SJSA1 (cell line): ENCODE measurements around the gene SLA2. TPM values are rescaled to one million over a fixed set of nuclear protein-coding genes. Genes with fewer than 3 reads are reported as not detected.

Experiments used
- DNase-seq, 2 experiments: peaks; one replicate each; pipeline ENCODE4 v3.0.0-alpha.2; 2015 to 2020; ENCODE audit warnings: low spot score in 2 of 2, low read depth in 1 of 2
- H3K27ac ChIP-seq: fragments of 250-450 bp; sonication (Bioruptor Pico); 2 replicates; pipeline ENCODE4 v1.5.1; 2020; ENCODE audit warnings: mild to moderate bottlenecking, moderate library complexity
- H3K27me3 ChIP-seq: fragments of 250-450 bp; sonication (Bioruptor Pico); replicated peaks from 2 replicates; pipeline ENCODE4 v1.5.1; 2020; ENCODE audit warnings: mild to moderate bottlenecking, moderate library complexity
- H3K36me3 ChIP-seq: fragments of 250-450 bp; sonication (Bioruptor Pico); 2 replicates; pipeline ENCODE4 v1.5.1; 2020; ENCODE audit warnings: mild to moderate bottlenecking
- H3K4me1 ChIP-seq: fragments of 250-450 bp; sonication (Bioruptor Pico); replicated peaks from 2 replicates; pipeline ENCODE4 v1.6.1; 2021; ENCODE audit warnings: mild to moderate bottlenecking
- H3K4me3 ChIP-seq: fragments of 250-450 bp; sonication (Bioruptor Pico); 2 replicates; pipeline ENCODE4 v1.5.1; 2020; ENCODE audit warnings: mild to moderate bottlenecking
- H3K9me3 ChIP-seq: fragments of 250-450 bp; sonication (Bioruptor Pico); replicated peaks from 2 replicates; pipeline ENCODE4 v1.5.1; 2020; ENCODE audit warnings: mild to moderate bottlenecking
- total RNA-seq: library from RNA; depleted of rRNA; stranded (reverse); fragments of >200 nt; shearing (Covaris generic); gene quantifications from 2 replicates; pipeline ENCODE4 v1.2.3, GENCODE V29; 2014

Gene SLA2
- total RNA-seq, 1 experiment from 2014 or later, result not detected

DNA sequence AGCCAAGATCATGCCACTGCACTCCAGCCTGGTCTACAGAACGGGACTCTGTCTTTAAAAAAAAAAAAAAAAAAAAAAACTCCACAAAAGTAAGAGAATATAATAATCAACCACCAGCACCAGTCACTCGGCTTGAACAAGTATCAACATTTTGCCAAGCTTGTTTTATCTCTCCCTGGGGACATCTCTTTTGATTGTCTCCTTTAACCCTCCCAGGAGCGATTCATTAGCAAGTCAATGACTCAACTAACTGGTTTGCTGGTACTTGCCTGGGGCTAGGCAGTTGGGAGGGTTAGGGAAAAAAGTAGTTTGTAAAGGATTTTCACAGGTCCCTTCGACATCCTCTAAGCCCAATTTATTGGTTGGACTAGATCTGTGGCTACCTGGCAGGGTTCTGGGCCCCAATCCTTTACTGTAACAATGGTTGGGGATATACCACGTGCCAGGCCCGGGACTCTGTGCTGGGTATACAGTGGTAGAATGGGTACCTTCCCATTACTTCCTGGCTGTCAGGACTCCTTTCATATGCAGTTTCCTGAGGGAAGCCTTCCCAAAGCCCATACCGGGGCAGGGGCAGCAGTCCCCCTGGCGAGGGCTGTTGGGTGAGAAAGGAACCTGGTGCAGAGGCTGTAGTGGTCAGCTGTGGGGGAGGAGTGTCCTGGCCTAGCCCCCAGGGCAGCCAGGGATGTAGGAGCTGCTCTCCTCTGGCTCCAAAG lies 60.4 kb downstream of the SLA2 start:
- H3K36me3 ChIP-seq, result peaks cover 21% of the 10 kb centered on the region
- no peak overlapping the region for H3K4me3 ChIP-seq
- no peaks in the 10 kb centered on the region for H3K27me3 ChIP-seq
- H3K27ac ChIP-seq, result no peak overlapping the region
- no peaks in the 10 kb centered on the region for H3K9me3 ChIP-seq
- DNase-seq, result peak; percentile 64 to 65
- H3K4me1 ChIP-seq, result peaks cover 14% of the 10 kb centered on the region

DNA sequence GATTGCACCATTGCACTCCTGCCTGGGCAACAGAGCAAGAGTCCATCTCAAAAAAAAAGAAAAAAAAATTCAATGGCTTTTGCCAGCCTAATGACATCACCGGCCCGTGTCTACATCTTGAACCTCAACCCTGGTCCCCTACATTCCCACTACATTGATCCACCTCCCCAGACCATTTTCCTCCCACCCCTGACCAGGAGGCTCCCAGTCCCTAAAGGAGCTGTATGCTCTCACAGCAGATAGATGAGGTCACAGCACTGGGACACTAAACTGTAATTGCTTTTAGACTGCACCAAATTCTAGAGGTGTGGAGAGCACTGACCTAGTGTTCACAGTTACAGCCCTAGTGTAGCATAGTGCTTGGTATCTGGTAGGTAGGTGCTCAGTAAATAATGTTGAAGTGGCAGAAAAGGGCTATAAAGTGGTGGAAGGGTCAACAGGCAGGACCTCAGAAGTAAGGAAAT lies 61.9 kb downstream of the SLA2 start:
- no peaks in the 10 kb centered on the region for H3K27me3 ChIP-seq
- H3K9me3 ChIP-seq, result no peaks in the 10 kb centered on the region
- DNase-seq, result no peak
- H3K27ac ChIP-seq, result no peak overlapping the region
- peaks cover 14% of the 10 kb centered on the region for H3K4me1 ChIP-seq
- no peak overlapping the region for H3K4me3 ChIP-seq
- peaks cover 27% of the 10 kb centered on the region for H3K36me3 ChIP-seq

DNA sequence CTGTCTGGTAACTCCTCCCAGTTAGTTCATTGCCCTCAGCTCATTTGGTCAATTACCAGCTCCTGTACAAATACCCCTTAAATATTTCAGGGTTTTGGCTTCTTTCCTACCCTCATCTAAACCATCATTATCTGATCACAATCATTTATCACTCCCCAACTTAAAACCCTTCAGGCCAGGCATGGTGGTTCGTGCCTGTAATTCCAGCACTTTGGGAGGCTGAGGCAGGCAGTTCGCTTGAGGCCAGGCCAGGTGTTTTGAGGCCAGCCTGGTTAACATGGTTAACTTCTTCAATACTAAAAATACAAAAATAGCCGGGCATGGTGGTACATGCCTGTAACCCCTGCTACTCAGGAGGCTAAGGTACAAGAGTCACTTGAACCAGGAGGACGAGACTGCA lies 63.2 kb downstream of the SLA2 start:
- DNase-seq, result no peak
- Histone ChIP-seq H3K27me3 (no peaks in the 10 kb centered on the region), H3K4me3 (no peak overlapping the region), H3K4me1 (peaks cover 14% of the 10 kb centered on the region), H3K27ac (no peak overlapping the region), H3K36me3 (peaks cover 27% of the 10 kb centered on the region), H3K9me3 (no peaks in the 10 kb centered on the region)

DNA sequence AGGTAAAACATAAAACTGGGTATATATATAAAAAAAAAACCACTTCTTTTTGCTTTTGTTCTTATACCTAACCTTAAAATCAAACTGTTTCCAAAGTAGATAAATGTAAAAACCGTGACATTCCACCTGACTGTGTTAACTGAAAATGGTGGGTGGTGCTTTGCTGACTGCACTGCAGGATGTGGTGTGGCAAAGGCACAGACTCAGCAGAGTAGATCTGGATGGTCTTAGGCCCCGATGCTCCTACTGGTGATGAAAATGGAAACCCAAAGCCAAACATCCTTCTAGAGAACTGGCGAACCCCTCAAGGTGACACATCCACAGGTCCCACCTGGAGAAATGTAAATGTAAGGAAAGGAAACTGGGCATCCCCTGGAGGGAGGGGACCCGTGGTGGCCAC lies 63.7 kb downstream of the SLA2 start:
- Histone ChIP-seq H3K27ac (no peak overlapping the region), H3K9me3 (no peaks in the 10 kb centered on the region)
- DNase-seq, result no peak

DNA sequence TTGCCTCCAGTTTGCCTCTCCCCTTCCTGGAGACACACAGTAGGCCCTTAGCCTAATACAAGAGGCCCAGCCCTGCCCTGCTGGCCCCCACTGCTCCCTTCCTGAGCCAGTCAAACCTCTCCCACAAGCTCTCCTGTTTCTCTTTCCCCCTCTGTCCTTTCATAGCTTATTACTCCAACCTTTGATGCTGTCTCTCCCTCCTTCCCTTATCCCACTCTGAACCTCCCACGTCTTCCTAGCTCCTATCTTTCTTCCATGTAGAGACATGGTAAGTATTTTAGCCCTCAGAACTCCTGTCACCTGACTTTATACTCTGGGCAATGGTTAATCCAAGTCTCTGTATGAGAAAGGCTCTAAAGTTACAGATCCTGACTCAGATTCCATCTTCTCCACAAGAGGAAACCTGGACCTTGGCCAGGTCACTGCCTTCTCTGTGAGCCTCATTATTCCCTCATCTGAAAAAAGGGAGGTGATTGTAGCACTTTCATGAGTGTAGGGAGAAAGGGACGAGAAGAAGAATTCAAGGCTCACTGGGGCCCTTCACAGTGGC lies 65.9 kb downstream of the SLA2 start:
- no peak for DNase-seq
- peaks cover 27% of the 10 kb centered on the region for H3K36me3 ChIP-seq
- no peak overlapping the region for H3K27ac ChIP-seq
- H3K9me3 ChIP-seq, result no peaks in the 10 kb centered on the region
- no peaks in the 10 kb centered on the region for H3K27me3 ChIP-seq
- no peak overlapping the region for H3K4me3 ChIP-seq
- peaks cover 18% of the 10 kb centered on the region for H3K4me1 ChIP-seq

More for the DNA sequence above, 63.7 kb downstream of the SLA2 start:
- Histone ChIP-seq H3K4me1 (peaks cover 14% of the 10 kb centered on the region), H3K4me3 (no peak overlapping the region), H3K36me3 (peaks cover 27% of the 10 kb centered on the region), H3K27me3 (no peaks in the 10 kb centered on the region)

DNA sequence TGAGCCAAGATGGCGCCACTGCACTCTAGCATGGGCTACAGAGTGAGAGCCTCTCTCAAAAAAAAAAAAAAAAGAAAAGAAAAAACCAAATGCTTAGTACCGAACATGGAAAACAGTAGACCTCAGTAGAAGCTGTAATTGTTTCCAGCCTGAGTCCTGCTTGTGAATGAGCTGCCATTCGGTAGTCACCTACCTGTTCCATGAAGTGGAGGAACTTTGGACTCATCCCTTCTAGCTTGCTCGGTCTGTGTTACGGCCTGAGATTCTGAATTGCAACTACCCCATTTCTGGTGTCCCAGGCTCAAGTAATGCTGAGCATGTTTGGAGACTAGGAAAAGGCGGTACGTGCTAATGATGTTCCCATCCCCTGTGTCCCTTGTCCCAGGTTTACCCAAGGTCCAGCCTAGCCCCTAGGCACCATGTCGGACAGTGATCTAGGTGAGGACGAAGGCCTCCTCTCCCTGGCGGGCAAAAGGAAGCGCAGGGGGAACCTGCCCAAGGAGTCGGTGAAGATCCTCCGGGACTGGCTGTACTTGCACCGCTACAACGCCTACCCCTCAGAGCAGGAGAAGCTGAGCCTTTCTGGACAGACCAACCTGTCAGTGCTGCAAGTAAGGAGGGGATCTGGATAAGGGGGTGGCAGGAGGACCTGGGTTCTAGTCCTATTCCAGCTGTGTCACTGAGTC lies 67.5 kb downstream of the SLA2 start:
- peaks cover 19% of the 10 kb centered on the region for H3K4me1 ChIP-seq
- peaks cover 31% of the 10 kb centered on the region for H3K36me3 ChIP-seq
- no peak overlapping the region for H3K4me3 ChIP-seq
- H3K27me3 ChIP-seq, result no peaks in the 10 kb centered on the region
- H3K9me3 ChIP-seq, result no peaks in the 10 kb centered on the region
- no peak for DNase-seq
- no peak overlapping the region for H3K27ac ChIP-seq

DNA sequence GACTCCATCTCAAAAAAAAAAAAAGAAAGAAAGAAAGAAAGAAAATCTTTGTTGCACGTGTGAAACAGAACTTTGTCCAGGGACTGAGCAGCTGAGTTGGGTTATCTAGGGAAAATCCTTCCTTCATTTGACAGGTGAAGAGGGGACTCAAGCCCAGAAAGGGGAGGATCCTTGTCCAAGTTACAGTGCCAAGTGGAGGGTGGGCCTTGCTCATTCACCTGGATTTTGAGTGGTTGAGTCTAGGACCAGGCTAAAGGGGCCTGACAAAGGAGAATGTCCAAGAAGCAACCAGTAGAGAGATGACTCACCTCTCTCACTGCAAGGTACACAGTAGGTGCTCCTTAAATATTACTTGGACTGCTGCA lies 69.9 kb downstream of the SLA2 start:
- peaks cover 26% of the 10 kb centered on the region for H3K4me1 ChIP-seq
- no peak overlapping the region for H3K27ac ChIP-seq
- H3K36me3 ChIP-seq, result peaks cover 18% of the 10 kb centered on the region
- no peaks in the 10 kb centered on the region for H3K27me3 ChIP-seq
- no peak for DNase-seq
- H3K9me3 ChIP-seq, result no peaks in the 10 kb centered on the region
- no peak overlapping the region for H3K4me3 ChIP-seq

DNA sequence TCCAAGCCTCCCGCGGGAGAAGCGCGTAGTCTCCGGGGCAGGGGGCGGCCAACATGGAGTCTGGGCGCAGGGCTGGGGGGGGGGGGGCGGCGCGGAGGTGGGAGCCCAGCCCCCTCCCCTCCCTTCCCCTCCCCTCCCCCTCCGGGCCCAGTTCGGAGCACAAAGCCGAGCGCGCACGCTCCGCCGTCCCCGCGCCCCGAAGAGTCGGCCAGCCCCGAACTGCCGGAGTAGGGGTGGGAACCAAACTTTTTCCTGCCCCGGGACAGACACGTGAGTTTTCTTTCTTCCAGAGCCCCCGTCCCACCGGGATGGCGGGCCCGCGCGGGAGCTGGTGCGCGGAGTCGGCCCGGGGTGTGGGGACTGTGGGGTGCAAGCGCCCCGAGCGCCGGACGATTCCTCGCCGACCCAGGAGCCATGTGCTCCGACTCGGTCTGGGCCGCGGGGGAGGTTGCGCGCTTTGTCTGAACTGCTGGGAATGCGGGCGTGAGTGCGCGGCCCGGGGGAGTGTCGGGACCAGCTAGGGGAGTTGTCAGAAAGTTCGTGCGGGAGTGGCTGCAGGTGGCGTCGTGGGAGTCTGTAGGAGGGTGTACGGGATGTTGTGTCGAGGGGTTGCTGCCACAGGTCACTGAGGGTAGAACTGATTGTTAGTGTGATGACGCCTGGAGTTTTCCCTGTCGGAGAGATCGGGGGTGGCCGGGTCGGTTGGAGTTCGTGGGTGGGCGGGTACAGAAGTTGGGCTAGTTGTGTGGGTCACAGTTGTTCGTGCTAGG lies 71.4 kb downstream of the SLA2 start:
- H3K36me3 ChIP-seq, result peaks cover 7% of the 10 kb centered on the region
- peaks cover 33% of the 10 kb centered on the region for H3K4me1 ChIP-seq
- H3K4me3 ChIP-seq, result peak overlapping the region; percentile 70
- H3K9me3 ChIP-seq, result no peaks in the 10 kb centered on the region
- H3K27ac ChIP-seq, result peak overlapping the region; percentile 33; the same call in 1 of the 2 replicates
- peak; percentile 65 for DNase-seq
- no peaks in the 10 kb centered on the region for H3K27me3 ChIP-seq

DNA sequence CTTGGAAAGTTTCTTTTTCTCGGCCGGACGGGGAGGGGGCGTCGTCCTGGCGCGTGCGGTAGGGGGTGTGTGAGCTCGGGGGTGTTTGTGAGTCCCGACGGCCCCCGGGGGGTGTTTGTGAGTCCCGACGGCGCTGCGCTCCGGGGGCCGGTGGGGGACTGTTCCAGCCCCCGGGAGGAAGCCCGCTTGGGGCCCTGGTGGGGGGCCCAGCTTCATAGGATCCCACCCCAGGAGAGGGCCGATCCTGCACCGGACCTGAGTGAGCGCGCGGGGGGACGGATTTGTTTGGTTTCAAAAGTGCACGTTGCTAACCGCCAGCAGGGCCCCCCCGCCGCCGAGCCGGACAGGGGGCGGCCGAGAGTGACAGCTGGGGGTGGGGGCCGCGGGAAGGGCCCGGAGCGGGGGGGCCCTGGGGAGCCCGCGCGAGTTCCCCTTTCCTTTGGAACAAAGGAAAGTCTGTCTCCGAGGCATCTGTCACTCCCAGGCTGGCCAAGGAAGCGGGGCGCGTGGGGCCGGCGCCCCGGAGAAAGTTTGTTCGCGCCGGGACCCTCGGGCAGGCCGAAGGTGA lies 72.1 kb downstream of the SLA2 start:
- no peaks in the 10 kb centered on the region for H3K9me3 ChIP-seq
- H3K27me3 ChIP-seq, result no peaks in the 10 kb centered on the region
- peak overlapping the region; percentile 70 for H3K4me3 ChIP-seq
- peaks cover 4% of the 10 kb centered on the region for H3K36me3 ChIP-seq
- peak in 1 of 2 experiments; percentile 49 for DNase-seq
- H3K27ac ChIP-seq, result peak overlapping the region; percentile 52
- peaks cover 37% of the 10 kb centered on the region for H3K4me1 ChIP-seq

DNA sequence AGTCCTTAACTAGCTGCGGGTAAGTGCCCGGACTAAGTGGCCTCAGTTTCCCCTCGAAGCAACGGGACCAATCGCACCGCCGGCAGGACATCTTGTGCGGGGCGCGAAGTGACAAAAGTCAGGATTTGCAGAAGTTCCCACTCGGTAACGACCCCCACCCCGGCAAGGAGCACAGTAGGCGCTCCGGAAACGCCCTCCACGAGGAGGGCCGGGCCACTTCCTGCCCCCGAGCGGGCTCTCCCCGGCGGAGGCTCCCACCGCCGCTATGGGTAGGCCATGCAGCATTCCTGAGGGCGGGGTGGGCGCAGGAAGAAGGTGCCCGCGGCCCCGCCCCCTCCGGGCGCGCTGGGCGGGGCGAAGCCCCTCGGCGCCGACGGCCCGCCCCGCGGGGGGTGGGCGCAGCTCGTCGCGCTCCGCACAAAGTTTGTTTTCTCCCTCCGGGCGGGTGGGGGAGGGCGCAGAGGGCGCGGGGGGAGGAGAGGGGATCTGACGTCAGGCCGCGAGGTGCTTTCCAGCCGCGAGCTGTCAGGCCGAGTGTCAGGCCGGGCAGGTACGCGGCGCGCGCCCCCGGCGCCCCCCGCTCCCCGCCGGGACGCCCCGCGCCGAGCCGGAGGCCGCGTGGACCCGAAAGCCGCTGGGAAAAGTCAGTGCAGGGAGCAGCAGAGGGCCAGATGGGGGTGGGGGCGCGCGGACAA lies 72.7 kb downstream of the SLA2 start, which contains the start of gene TGIF2:
Gene TGIF2, plus strand, starts transcription at position 495 of the 695 bp plus-strand sequence. CDS start 5,178 bp downstream, outside the sequence.
- H3K9me3 ChIP-seq, result no peaks in the 10 kb centered on the region
- H3K4me1 ChIP-seq, result peaks cover 37% of the 10 kb centered on the region
- H3K4me3 ChIP-seq, result peak within 1 kb of the TSS; percentile 70
- peak; percentile 82 to 94 for DNase-seq
- H3K27ac ChIP-seq, result peak within 1 kb of the TSS; percentile 52
- H3K27me3 ChIP-seq, result no peaks in the 10 kb centered on the region
- peaks cover 4% of the 10 kb centered on the region; the same call in 1 of the 2 replicates for H3K36me3 ChIP-seq

DNA sequence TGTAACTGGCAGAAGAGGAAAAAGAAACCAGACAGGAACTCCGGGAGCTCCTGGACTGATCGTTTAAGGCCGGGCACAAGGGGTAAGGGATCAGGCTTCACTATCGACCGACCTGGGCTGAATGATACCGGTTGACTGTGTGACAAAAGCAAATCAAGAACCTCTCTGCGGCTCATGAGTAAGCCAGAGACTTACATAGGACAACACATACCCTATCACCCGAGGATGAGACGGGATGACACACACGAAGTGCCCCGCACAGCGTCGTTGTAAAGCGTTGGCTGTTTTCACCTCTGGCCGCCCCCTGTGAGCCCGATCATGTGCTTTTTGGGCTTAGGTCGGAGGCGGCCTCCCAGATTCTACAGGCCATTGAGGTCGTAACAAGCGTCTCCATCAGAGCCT lies 73.3 kb downstream of the SLA2 start:
- Histone ChIP-seq H3K4me3 (peak overlapping the region; percentile 70), H3K9me3 (no peaks in the 10 kb centered on the region), H3K27me3 (no peaks in the 10 kb centered on the region), H3K4me1 (peaks cover 37% of the 10 kb centered on the region), H3K27ac (peak overlapping the region; percentile 25), H3K36me3 (peaks cover 4% of the 10 kb centered on the region; the same call in 1 of the 2 replicates)
- no peak for DNase-seq

DNA sequence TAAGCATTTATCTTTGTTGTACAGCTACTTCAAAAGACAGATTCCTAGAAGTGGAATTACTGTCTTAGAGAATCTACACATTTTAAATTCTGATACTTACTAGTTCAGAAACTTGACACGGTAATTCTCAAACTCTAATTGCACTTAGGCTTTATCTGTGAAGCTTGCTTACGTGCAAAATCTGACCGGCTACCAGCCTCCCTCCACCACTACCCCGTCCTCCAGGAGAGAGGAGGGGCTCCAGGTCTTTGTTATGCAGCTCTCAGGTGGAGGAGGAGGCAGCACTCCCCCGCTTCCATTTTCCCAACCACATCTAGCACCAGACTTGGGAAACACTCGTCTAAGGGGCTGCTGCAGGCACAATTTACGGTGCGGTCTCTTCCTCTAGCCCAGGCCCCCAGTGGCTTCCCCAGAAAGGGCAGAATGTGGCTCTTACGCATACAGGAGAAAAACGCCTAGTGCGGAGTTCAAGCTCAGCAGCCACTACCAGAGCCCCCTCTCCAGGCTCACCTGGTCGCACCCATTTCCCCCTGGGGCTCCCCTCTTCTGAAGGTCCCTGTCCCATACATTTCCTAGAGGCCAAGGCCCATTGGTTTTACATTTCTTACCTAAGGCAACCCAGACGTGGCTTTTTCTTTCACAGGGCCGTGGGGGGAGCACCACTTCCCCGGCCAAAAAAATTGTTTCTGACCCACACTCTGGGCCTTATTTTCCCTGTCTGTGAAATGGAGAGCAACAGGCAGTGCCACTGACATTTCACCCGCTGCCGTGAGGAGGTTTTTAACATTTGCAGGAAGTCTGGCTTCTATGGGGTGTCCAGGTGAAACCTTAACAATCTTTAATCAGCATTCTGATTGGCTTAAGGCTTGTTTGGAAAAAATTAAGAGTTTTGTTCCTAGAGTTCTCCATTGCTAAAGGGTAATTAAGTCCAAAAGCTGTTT lies 74.2 kb downstream of the SLA2 start:
- H3K9me3 ChIP-seq, result no peaks in the 10 kb centered on the region
- H3K27ac ChIP-seq, result no peak overlapping the region
- peaks cover 37% of the 10 kb centered on the region for H3K4me1 ChIP-seq
- no peak overlapping the region for H3K4me3 ChIP-seq
- DNase-seq, result no peak
- H3K36me3 ChIP-seq, result peaks cover 4% of the 10 kb centered on the region; the same call in 1 of the 2 replicates
- H3K27me3 ChIP-seq, result no peaks in the 10 kb centered on the region
